Endothelial cell of umbilical vein (primary cell): ENCODE data around the gene SH3GL3. TPM values are rescaled to one million over a fixed set of nuclear protein-coding genes. Genes with fewer than 3 reads are reported as not detected.

Source experiments
- BruUV-seq: library from RNA; stranded (reverse); fragments of 400-500 nt; replicated peaks from 2 replicates; lab custom pipeline; 2021; lab: Mats Ljungman, UMichigan
- CTCF ChIA-PET: fragments of 300-600, 350-600 bp; sonication (Branson Sonifier 250); formaldehyde crosslinking; loops from one replicate; lab custom pipeline; 2021; ENCODE audit warnings: antibody characterized with exemption, inconsistent platforms; lab: Charles Lee
- POLR2A ChIA-PET: fragments of 300-600, 350-600 bp; sonication (Branson Sonifier 250); formaldehyde crosslinking; loops from one replicate; lab custom pipeline; 2021; ENCODE audit warnings: antibody characterized with exemption, inconsistent platforms; lab: Charles Lee
- DNase-seq: peaks from one replicate; pipeline ENCODE4 v3.0.0-alpha.2; 2011; ENCODE audit warnings: low read depth, low spot score
- FAIRE-seq: peaks from 2 replicates; lab custom pipeline; 2011; peaks lifted over from hg19 to GRCh38; lab: Jason Lieb, UNC
- H2AFZ ChIP-seq: 2 replicates; pipeline ENCODE4 v1.6.0; 2012; ENCODE audit warnings: low read depth, low read length, control low read depth, inconsistent platforms
- H3K27ac ChIP-seq: 2 replicates; pipeline ENCODE4 v1.5.1; 2011; ENCODE audit warnings: low read depth, mild to moderate bottlenecking, control low read depth, low read length, moderate library complexity; ENCODE audit not compliant: insufficient read depth
- H3K27me3 ChIP-seq, 2 experiments: 2 replicates each; pipeline versions ENCODE4 v1.6.0 to v1.6.1; 2011; ENCODE audit warnings: low read length in 2 of 2, mixed read lengths in 1 of 2; ENCODE audit not compliant: control insufficient read depth in 2 of 2, insufficient read depth in 2 of 2
- H3K36me3 ChIP-seq, 2 experiments: 2 replicates in 1 of 2; 3 replicates in 1 of 2; pipeline ENCODE4 v1.5.1; 2011; ENCODE audit warnings: low read length in 2 of 2, mild to moderate bottlenecking in 1 of 2, moderate library complexity in 1 of 2; ENCODE audit not compliant: control insufficient read depth in 2 of 2, insufficient read depth in 2 of 2; ENCODE audit errors: extremely low read depth in 1 of 2
- H3K4me1 ChIP-seq: 3 replicates; pipeline ENCODE4 v1.5.1; 2011; ENCODE audit warnings: mild to moderate bottlenecking, low read length; ENCODE audit not compliant: control insufficient read depth, insufficient read depth; ENCODE audit errors: extremely low read depth
- H3K4me2 ChIP-seq: 2 replicates; pipeline ENCODE4 v1.6.1; 2011; ENCODE audit warnings: low read length, control low read depth, mixed read lengths; ENCODE audit not compliant: insufficient read depth
- H3K4me3 ChIP-seq, 3 experiments: fragments of 200-600 bp in 1 of 3; sonication (generic), shearing (Covaris generic) in 1 of 3; replicated peaks in 1 of 3; 2 replicates each; pipeline ENCODE4 v1.5.1; 2011 to 2016; ENCODE audit warnings: control low read depth in 3 of 3, low read length in 3 of 3, mild to moderate bottlenecking in 2 of 3, inconsistent platforms in 1 of 3, low read depth in 1 of 3, moderate library complexity in 1 of 3; ENCODE audit not compliant: insufficient read depth in 1 of 3
- H3K79me2 ChIP-seq: 2 replicates; pipeline ENCODE4 v1.6.0; 2012; ENCODE audit warnings: low read length, inconsistent platforms; ENCODE audit not compliant: control insufficient read depth, insufficient read depth
- H3K9ac ChIP-seq: replicated peaks from 2 replicates; pipeline ENCODE3; 2011; ENCODE audit warnings: low read length, control low read depth; ENCODE audit not compliant: insufficient read depth; ENCODE audit errors: extremely low read depth
- H3K9me1 ChIP-seq: replicated peaks from 3 replicates; pipeline ENCODE4 v1.6.0; 2011; ENCODE audit warnings: mild to moderate bottlenecking, low read length; ENCODE audit not compliant: control insufficient read depth, insufficient read depth; ENCODE audit errors: extremely low read depth
- H3K9me3 ChIP-seq: replicated peaks from 2 replicates; pipeline ENCODE4 v1.5.1; 2012; ENCODE audit warnings: low read length, inconsistent platforms; ENCODE audit not compliant: control insufficient read depth, insufficient read depth
- H4K20me1 ChIP-seq: replicated peaks from 2 replicates; pipeline ENCODE3; 2011; ENCODE audit warnings: mild to moderate bottlenecking, low read length; ENCODE audit not compliant: control insufficient read depth, insufficient read depth; ENCODE audit errors: extremely low read depth
- CTCF ChIP-seq, 2 donors: IDR thresholded peaks; 1 replicate in 1 of 2; 2 replicates in 1 of 2; pipeline ENCODE4 v1.5.1; 2011; ENCODE audit warnings: low read length in 2 of 2, mild to moderate bottlenecking in 2 of 2, moderate library complexity in 2 of 2, control low read depth in 1 of 2, inconsistent platforms in 1 of 2, low read depth in 1 of 2; ENCODE audit not compliant: insufficient read depth in 1 of 2; ENCODE audit errors: extremely low read depth in 1 of 2
- EZH2 ChIP-seq: IDR thresholded peaks from 2 replicates; pipeline ENCODE4 v1.6.1; 2012; ENCODE audit warnings: borderline replicate concordance, low read depth, mild to moderate bottlenecking, moderate library complexity, low read length, inconsistent platforms; ENCODE audit not compliant: severe bottlenecking
- FOS ChIP-seq: IDR thresholded peaks from 2 replicates; pipeline ENCODE4 v1.6.1; 2011; ENCODE audit warnings: mild to moderate bottlenecking, low read length, moderate library complexity, borderline replicate concordance; ENCODE audit not compliant: insufficient read depth
- GATA2 ChIP-seq: IDR thresholded peaks from 2 replicates; pipeline ENCODE4 v1.7.0; 2011; ENCODE audit warnings: low read depth, mild to moderate bottlenecking, moderate library complexity, mixed read lengths, low read length; ENCODE audit not compliant: insufficient read length, insufficient read depth
- JUN ChIP-seq: IDR thresholded peaks from 2 replicates; pipeline ENCODE4 v1.6.1; 2011; ENCODE audit warnings: borderline replicate concordance, low read depth; ENCODE audit not compliant: insufficient read length, insufficient read depth
- MYC ChIP-seq: IDR thresholded peaks from one replicate; pipeline ENCODE4 v1.6.1; 2011; ENCODE audit warnings: mild to moderate bottlenecking, low read depth, low read length
- POLR2A ChIP-seq: IDR thresholded peaks from 2 replicates; pipeline ENCODE4 v1.6.1; 2012; ENCODE audit warnings: low read depth, mild to moderate bottlenecking, control low read depth, low read length
- POLR2AphosphoS5 ChIP-seq: IDR thresholded peaks from 2 replicates; pipeline ENCODE4 v1.6.1; 2012; ENCODE audit warnings: low read depth, mild to moderate bottlenecking, control low read depth, low read length, moderate library complexity; ENCODE audit not compliant: insufficient read depth
- dilution Hi-C: fragments of 300-500 bp; cut with MboI; formaldehyde crosslinking; loops from one replicate; pipeline ENCODE4 v1.15.0; 2019; ENCODE audit warnings: low sequenced_read_pairs; ENCODE audit not compliant: extremely low pct_ligation_motif_present
- intact Hi-C: fragments of 100-400 bp; cut with micrococcal nuclease; formaldehyde crosslinking; loops from one replicate; pipeline ENCODE4 v1.10.0; 2022
- polyA plus RNA-seq, 4 experiments: library from polyadenylated mRNA; depleted of rRNA in 3 of 4; stranded (reverse) in 3 of 4; unstranded in 1 of 4; fragments of >200 nt; gene quantifications; 2 replicates each; pipeline versions ENCODE4 v1.2.1 to v1.2.3, GENCODE V29; 2011 to 2012; ENCODE audit warnings: missing spikeins in 1 of 4
- total RNA-seq: library from RNA; stranded (reverse); gene quantifications from 2 replicates; pipeline ENCODE4 v1.2.3, GENCODE V29; 2021
- TF ChIP-seq, protein P1 (sequence below): IDR thresholded peaks from 2 replicates; pipeline ENCODE4 v1.6.1; 2011; ENCODE audit not compliant: insufficient read depth, insufficient read length

The SH3GL3 gene
- total and polyA plus RNA-seq, 2 donors (not counting 3 experiments of a cell fraction or from before 2014, with no cell fraction given) = not detected

- FAIRE-seq = no peak
- Histone ChIP-seq H3K27ac (no peak overlapping the region), H3K36me3 (no peaks in the 10 kb centered on the region), H2AFZ (no peak overlapping the region), H3K9me3 (no peaks in the 10 kb centered on the region), H3K9ac (no peak overlapping the region), H4K20me1 (no peaks in the 10 kb centered on the region), H3K4me3 (no peak overlapping the region), H3K9me1 (no peaks in the 10 kb centered on the region), H3K79me2 (no peaks in the 10 kb centered on the region), H3K27me3 (no peaks in the 10 kb centered on the region), H3K4me1 (no peaks in the 10 kb centered on the region), H3K4me2 (no peak overlapping the region)
- ChIA-PET POLR2A (no interaction called here), CTCF (no interaction called here)
- DNase-seq = no peak
- no TSS peak for BruUV-seq
- TF ChIP-seq GATA2 (no peak), POLR2AphosphoS5 (no peak), EZH2 (no peak), CTCF (IDR thresholded peaks at IDR 0.05; ENCODE audit: extremely low read depth in 1 of 2, insufficient read depth in 1 of 2, low read depth in 1 of 2, low read length in 2 of 2) (no peak), FOS (no peak), MYC (no peak), JUN (no peak), POLR2A (no peak)
- TF ChIP-seq, protein P1, sequence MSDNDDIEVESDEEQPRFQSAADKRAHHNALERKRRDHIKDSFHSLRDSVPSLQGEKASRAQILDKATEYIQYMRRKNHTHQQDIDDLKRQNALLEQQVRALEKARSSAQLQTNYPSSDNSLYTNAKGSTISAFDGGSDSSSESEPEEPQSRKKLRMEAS = no peak
- dilution Hi-C loops (no loop called here), intact Hi-C loops (no loop called here)
These were observed 196.1 kb downstream of the SH3GL3 start for GRCh38 chr15:83643201-83643600.
